SK-MEL-5 (cell line): ENCODE measurements around the gene SLC27A1. TPM values are rescaled to one million over a fixed set of nuclear protein-coding genes. Genes with fewer than 3 reads are reported as not detected.
A peak's percentile ranks its signal among the peaks of the same experiment; 100 is the strongest.

Experiments
- DNase-seq: peaks from one replicate; pipeline ENCODE4 v3.0.0-alpha.2; 2016; ENCODE audit warnings: low read depth, low spot score
- in situ Hi-C: cut with HindIII; loops from 2 replicates; pipeline ENCODE4 v1.10.0; 2016; ENCODE audit warnings: low sequenced_read_pairs, high pct_unique_total_duplicates, low pct_unique_long_range_greater_than_20kb
- total RNA-seq: library from RNA; depleted of rRNA; stranded (reverse); fragments of >200 nt; shearing (Covaris generic); gene quantifications from 2 replicates; pipeline ENCODE4 v1.2.3, GENCODE V29; 2014

SLC27A1 gene
- total RNA-seq, 1 experiment from 2014 or later, result 12.2 TPM

- in situ Hi-C loops, result no loop called here
- no peak for DNase-seq
Measured at GRCh38 chr19:17522988-17523872, 52.9 kb downstream of the SLC27A1 start.

- in situ Hi-C loops, result no loop called here
- DNase-seq, result no peak
Measured at GRCh38 chr19:17524651-17525050, 54.3 kb downstream of the SLC27A1 start.

GRCh38 chr19:17525141-17525540, 54.8 kb downstream of the SLC27A1 start:
- DNase-seq, result no peak
- in situ Hi-C loops, result no loop called here

- DNase-seq, result no peak
- in situ Hi-C loops, result no loop called here
Measured at GRCh38 chr19:17526922-17527321, 56.6 kb downstream of the SLC27A1 start.

- in situ Hi-C loops, result no loop called here
Measured at GRCh38 chr19:17527326-17527725, 57.0 kb downstream of the SLC27A1 start.

GRCh38 chr19:17528610-17529009, 58.3 kb downstream of the SLC27A1 start:
- no peak for DNase-seq
- in situ Hi-C loops, result no loop called here

More at GRCh38 chr19:17527326-17527725, 57.0 kb downstream of the SLC27A1 start:
- no peak for DNase-seq

GRCh38 chr19:17529239-17530158, 59.2 kb downstream of the SLC27A1 start:
- DNase-seq, result no peak
- in situ Hi-C loops, result no loop called here

GRCh38 chr19:17530586-17530985, 60.3 kb downstream of the SLC27A1 start:
- DNase-seq, result no peak
- in situ Hi-C loops, result no loop called here

- DNase-seq, result no peak
- in situ Hi-C loops, result no loop called here
Measured at GRCh38 chr19:17532116-17532515, 61.8 kb downstream of the SLC27A1 start.

- in situ Hi-C loops, result no loop called here
- DNase-seq, result no peak
Measured at GRCh38 chr19:17532557-17532956, 62.2 kb downstream of the SLC27A1 start.

GRCh38 chr19:17534767-17535166, 64.4 kb downstream of the SLC27A1 start:
- DNase-seq, result no peak
- in situ Hi-C loops, result no loop called here

- DNase-seq, result no peak
Measured at GRCh38 chr19:17536955-17537354, 66.6 kb downstream of the SLC27A1 start.

GRCh38 chr19:17538684-17539237, 68.4 kb downstream of the SLC27A1 start:
- no peak for DNase-seq
- in situ Hi-C loops, result no loop called here

More at GRCh38 chr19:17536955-17537354, 66.6 kb downstream of the SLC27A1 start:
- in situ Hi-C loops, result no loop called here

GRCh38 chr19:17539238-17540117, 69.2 kb downstream of the SLC27A1 start:
- in situ Hi-C loops, result no loop called here
- DNase-seq, result peak; percentile 95

- in situ Hi-C loops, result no loop called here
- DNase-seq, result no peak
Measured at GRCh38 chr19:17540174-17540573, 69.8 kb downstream of the SLC27A1 start.

GRCh38 chr19:17541184-17541759, 70.9 kb downstream of the SLC27A1 start:
- in situ Hi-C loops, result no loop called here
- no peak for DNase-seq

GRCh38 chr19:17542042-17542441, 71.7 kb downstream of the SLC27A1 start:
- DNase-seq, result no peak
- in situ Hi-C loops, result no loop called here
